SK-N-MC (cell line): Measurements from ENCODE around the gene MRTFA.

Experiments used
- EZH2 ChIP-seq: fragments of 200-600 bp; sonication (generic); IDR thresholded peaks from one replicate; pipeline ENCODE4 v1.6.1; 2017; ENCODE audit warnings: antibody characterized with exemption
- POLR2AphosphoS5 ChIP-seq: IDR thresholded peaks from 2 replicates; pipeline ENCODE4 v1.6.1; 2012; ENCODE audit warnings: mild to moderate bottlenecking, low read depth, low read length, borderline replicate concordance

GRCh38 chr22:40376149-40376548, 260.4 kb downstream of the MRTFA start:
- TF ChIP-seq EZH2 (no peak), POLR2AphosphoS5 (no peak)
